Lower lobe of right lung (tissue), 2 donors: ENCODE data around the gene PARP11. TPM values are rescaled to one million over a fixed set of nuclear protein-coding genes. Genes with fewer than 3 reads are reported as not detected.

Experiments
- ATAC-seq, 2 donors: fragments of 200-7000 bp; cut with Tn5 transposase; one replicate each; pipeline ENCODE4 v1.9.1; 2020 to 2022; ENCODE audit warnings: mild to moderate bottlenecking in 2 of 2, moderate library complexity in 2 of 2
- DNase-seq: peaks from one replicate; pipeline ENCODE4 v3.0.0-alpha.2; 2020
- H3K27ac ChIP-seq: fragments of 200-600 bp; one replicate; pipeline ENCODE4 v1.8.0; 2022
- H3K27me3 ChIP-seq: fragments of 200-600 bp; one replicate; pipeline ENCODE4 v1.8.0; 2022; ENCODE audit warnings: low read depth
- H3K36me3 ChIP-seq: fragments of 200-600 bp; one replicate; pipeline ENCODE4 v1.8.0; 2022; ENCODE audit warnings: mild to moderate bottlenecking
- H3K4me1 ChIP-seq: fragments of 200-600 bp; one replicate; pipeline ENCODE4 v1.8.0; 2022
- H3K4me3 ChIP-seq: fragments of 200-600 bp; one replicate; pipeline ENCODE4 v1.8.0; 2022; ENCODE audit warnings: mild to moderate bottlenecking
- H3K9me3 ChIP-seq: fragments of 200-600 bp; one replicate; pipeline ENCODE4 v1.8.0; 2022
- CTCF ChIP-seq: fragments of 200-600 bp; IDR thresholded peaks from one replicate; pipeline ENCODE4 v1.8.0; 2022; ENCODE audit warnings: antibody characterized with exemption, mild to moderate bottlenecking
- intact Hi-C: fragments of 100-400 bp; cut with DNase I; formaldehyde crosslinking; loops from one replicate; pipeline ENCODE4 v1.11.0; 2022
- total RNA-seq: library from RNA; stranded (reverse); fragmentation: NEBNext Ultra II Directional; extraction: Animal tissue kit (Norgen Biotek cat#: 25700); gene quantifications from one replicate; pipeline ENCODE4 v1.2.1, GENCODE V29; 2021
- donor health status: DM: no; HTN: yes; CAD: no; lungs with severe emphysema.

Gene PARP11
- total RNA-seq, 1 donor from 2014 or later, result 14.0 TPM

- intact Hi-C loops, result no loop called here
- TF ChIP-seq CTCF, result no peak
- no peak for ATAC-seq
These were observed 6.6 kb upstream of the PARP11 start for GRCh38 chr12:3879846-3880245.

DNA sequence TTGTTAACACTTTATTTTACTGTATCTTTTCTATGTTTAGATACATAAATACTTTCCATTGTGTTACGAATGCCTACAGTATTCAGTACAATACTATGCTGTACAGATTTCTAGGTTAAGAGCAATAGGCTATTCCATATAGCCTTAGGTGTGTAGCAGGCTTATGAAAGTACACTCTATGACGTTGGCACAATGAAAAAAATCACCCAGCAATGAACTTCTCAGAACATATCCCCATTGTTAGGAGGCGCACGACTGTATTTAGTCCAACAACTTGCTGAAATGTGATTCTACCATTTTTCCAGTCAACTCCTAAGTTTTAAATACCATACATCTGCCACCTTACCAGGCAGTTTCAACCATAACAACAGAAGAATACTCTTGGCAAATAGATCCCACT is 1.8 kb downstream of the PARP11 start:
- Histone ChIP-seq H3K27ac (no peak overlapping the region), H3K9me3 (no peaks in the 10 kb centered on the region), H3K27me3 (no peaks in the 10 kb centered on the region), H3K36me3 (no peaks in the 10 kb centered on the region), H3K4me3 (no peak overlapping the region), H3K4me1 (peaks cover 24% of the 10 kb centered on the region)
- DNase-seq, result no peak
- intact Hi-C loops, result no loop called here
- no peak for ATAC-seq
- TF ChIP-seq CTCF, result no peak

More at GRCh38 chr12:3879846-3880245, 6.6 kb upstream of the PARP11 start:
- Histone ChIP-seq H3K36me3 (no peaks in the 10 kb centered on the region), H3K4me3 (no peak overlapping the region), H3K27me3 (no peaks in the 10 kb centered on the region), H3K9me3 (no peaks in the 10 kb centered on the region), H3K4me1 (no peaks in the 10 kb centered on the region), H3K27ac (no peak overlapping the region)
- DNase-seq, result no peak

GRCh38 chr12:3869865-3870264 is 3.3 kb downstream of the PARP11 start:
- peak overlapping the region; percentile 34 for H3K27ac ChIP-seq
- H3K27me3 ChIP-seq, result no peaks in the 10 kb centered on the region
- peaks cover 24% of the 10 kb centered on the region for H3K4me1 ChIP-seq
- no peaks in the 10 kb centered on the region for H3K36me3 ChIP-seq
- intact Hi-C loops, result no loop called here
- no peak for TF ChIP-seq CTCF
- ATAC-seq (no peak), DNase-seq (no peak)
- peaks cover 14% of the 10 kb centered on the region for H3K9me3 ChIP-seq
- peak overlapping the region; percentile 31 for H3K4me3 ChIP-seq

- no peak for DNase-seq
- H3K4me3 ChIP-seq, result peak overlapping the region; percentile 31
- no peaks in the 10 kb centered on the region for H3K27me3 ChIP-seq
- TF ChIP-seq CTCF, result no peak
- H3K9me3 ChIP-seq, result peaks cover 16% of the 10 kb centered on the region
- no peaks in the 10 kb centered on the region for H3K36me3 ChIP-seq
- ATAC-seq, result no peak
- intact Hi-C loops, result no loop called here
- no peak overlapping the region for H3K27ac ChIP-seq
- peaks cover 24% of the 10 kb centered on the region for H3K4me1 ChIP-seq
These were observed 3.8 kb downstream of the PARP11 start for GRCh38 chr12:3869433-3869832.

- no peak overlapping the region for H3K27ac ChIP-seq
- peaks cover 16% of the 10 kb centered on the region for H3K9me3 ChIP-seq
- H3K4me1 ChIP-seq, result no peaks in the 10 kb centered on the region
- no peak overlapping the region for H3K4me3 ChIP-seq
- H3K27me3 ChIP-seq, result no peaks in the 10 kb centered on the region
- DNase-seq (no peak), ATAC-seq (peak; percentile 55 to 81)
- no peak for TF ChIP-seq CTCF
- intact Hi-C loops, result no loop called here
- H3K36me3 ChIP-seq, result peaks cover 1% of the 10 kb centered on the region
These were observed 9.4 kb downstream of the PARP11 start for GRCh38 chr12:3863756-3864155.

- H3K4me1 ChIP-seq, result no peaks in the 10 kb centered on the region
- no peak for TF ChIP-seq CTCF
- no peak overlapping the region for H3K27ac ChIP-seq
- intact Hi-C loops, result no loop called here
- peaks cover 3% of the 10 kb centered on the region for H3K9me3 ChIP-seq
- no peak for DNase-seq
- no peaks in the 10 kb centered on the region for H3K27me3 ChIP-seq
- no peaks in the 10 kb centered on the region for H3K36me3 ChIP-seq
- no peak overlapping the region for H3K4me3 ChIP-seq
- ATAC-seq, result no peak
These were observed 30.7 kb downstream of the PARP11 start for GRCh38 chr12:3842517-3842916.
